Upper lobe of right lung (tissue), 1 donor: Measurements from ENCODE around the gene ILDR2. TPM values are rescaled to one million over a fixed set of nuclear protein-coding genes. Genes with fewer than 3 reads are reported as not detected.
A peak's percentile ranks its signal among the peaks of the same experiment; 100 is the strongest.

Source experiments
- ATAC-seq: fragments of 200-7000 bp; cut with Tn5 transposase; one replicate; pipeline ENCODE4 v1.9.1; 2020; ENCODE audit warnings: mild to moderate bottlenecking, moderate library complexity
- DNase-seq: peaks from one replicate; pipeline ENCODE4 v3.0.0-alpha.2; 2020
- H3K27ac ChIP-seq: fragments of 200-600 bp; one replicate; pipeline ENCODE4 v1.8.0; 2022
- H3K27me3 ChIP-seq: fragments of 200-600 bp; one replicate; pipeline ENCODE4 v1.8.0; 2022; ENCODE audit warnings: mild to moderate bottlenecking
- H3K36me3 ChIP-seq: fragments of 200-600 bp; one replicate; pipeline ENCODE4 v1.8.0; 2022
- H3K4me1 ChIP-seq: fragments of 200-600 bp; one replicate; pipeline ENCODE4 v1.8.0; 2022
- H3K4me3 ChIP-seq: fragments of 200-600 bp; one replicate; pipeline ENCODE4 v1.8.0; 2022; ENCODE audit warnings: mild to moderate bottlenecking
- H3K9me3 ChIP-seq: fragments of 200-600 bp; one replicate; pipeline ENCODE4 v1.8.0; 2022
- CTCF ChIP-seq: fragments of 200-600 bp; IDR thresholded peaks from one replicate; pipeline ENCODE4 v1.8.0; 2022; ENCODE audit warnings: antibody characterized with exemption
- intact Hi-C: fragments of 100-400 bp; cut with DNase I; formaldehyde crosslinking; loops from one replicate; pipeline ENCODE4 v1.11.0; 2022
- total RNA-seq: library from RNA; stranded (reverse); fragmentation: NEBNext Ultra II Directional; extraction: Animal tissue kit (Norgen Biotek cat#: 25700); gene quantifications from one replicate; pipeline ENCODE4 v1.2.1, GENCODE V29; 2021
- donor health status: DM: no; HTN: yes; CAD: no; lungs with severe emphysema.

Gene ILDR2
- total RNA-seq, 1 donor from 2014 or later = 0.98 TPM

GRCh38 chr1:166977951-166978350 is 2.6 kb upstream of the ILDR2 start:
- intact Hi-C loops = no loop called here
- no peak overlapping the region for H3K4me3 ChIP-seq
- DNase-seq = no peak
- no peak overlapping the region for H3K27ac ChIP-seq
- TF ChIP-seq CTCF = no peak
- H3K27me3 ChIP-seq = peaks cover 19% of the 10 kb centered on the region
- no peaks in the 10 kb centered on the region for H3K36me3 ChIP-seq
- ATAC-seq = no peak
- H3K4me1 ChIP-seq = peaks cover 5% of the 10 kb centered on the region
- H3K9me3 ChIP-seq = no peaks in the 10 kb centered on the region

GRCh38 chr1:166974647-166975345 is 544 bp downstream of the ILDR2 start:
- peaks cover 5% of the 10 kb centered on the region for H3K4me1 ChIP-seq
- H3K27me3 ChIP-seq = peaks cover 40% of the 10 kb centered on the region
- no peak overlapping the region for H3K27ac ChIP-seq
- no peaks in the 10 kb centered on the region for H3K36me3 ChIP-seq
- peak overlapping the region; percentile 41 for H3K4me3 ChIP-seq
- no peaks in the 10 kb centered on the region for H3K9me3 ChIP-seq
- intact Hi-C loops = no loop called here
- no peak for ATAC-seq
- no peak for TF ChIP-seq CTCF
- DNase-seq = no peak

GRCh38 chr1:166972826-166973225 is 2.5 kb downstream of the ILDR2 start:
- Histone ChIP-seq H3K27me3 (peaks cover 40% of the 10 kb centered on the region), H3K27ac (no peak overlapping the region), H3K4me3 (no peak overlapping the region), H3K36me3 (no peaks in the 10 kb centered on the region), H3K4me1 (peaks cover 5% of the 10 kb centered on the region), H3K9me3 (no peaks in the 10 kb centered on the region)
- no peak for ATAC-seq
- DNase-seq = no peak
- no peak for TF ChIP-seq CTCF
- intact Hi-C loops = no loop called here

GRCh38 chr1:166972193-166972592 is 3.1 kb downstream of the ILDR2 start:
- intact Hi-C loops = no loop called here
- H3K36me3 ChIP-seq = no peaks in the 10 kb centered on the region
- peaks cover 40% of the 10 kb centered on the region for H3K27me3 ChIP-seq
- H3K4me1 ChIP-seq = peaks cover 5% of the 10 kb centered on the region
- no peak overlapping the region for H3K27ac ChIP-seq
- no peaks in the 10 kb centered on the region for H3K9me3 ChIP-seq
- ATAC-seq (no peak), DNase-seq (no peak)
- no peak for TF ChIP-seq CTCF
- H3K4me3 ChIP-seq = no peak overlapping the region

- H3K4me3 ChIP-seq = no peak overlapping the region
- no peaks in the 10 kb centered on the region for H3K9me3 ChIP-seq
- intact Hi-C loops = no loop called here
These were observed 4.1 kb downstream of the ILDR2 start for GRCh38 chr1:166971252-166971651.

More at GRCh38 chr1:166971252-166971651, 4.1 kb downstream of the ILDR2 start:
- Histone ChIP-seq H3K36me3 (no peaks in the 10 kb centered on the region), H3K27me3 (peaks cover 40% of the 10 kb centered on the region), H3K27ac (no peak overlapping the region), H3K4me1 (peaks cover 5% of the 10 kb centered on the region)
- DNase-seq (no peak), ATAC-seq (no peak)
- TF ChIP-seq CTCF = no peak
